A673 (cell line): ENCODE measurements around the gene SERPINB13. TPM values are rescaled to one million over a fixed set of nuclear protein-coding genes. Genes with fewer than 3 reads are reported as not detected.

Experiments used
- BruUV-seq: library from RNA; stranded (reverse); fragments of 400-500 nt; replicated peaks from 2 replicates; lab custom pipeline; 2021; lab: Mats Ljungman, UMichigan
- CTCF ChIA-PET: fragments of 300-600 bp; sonication (Branson Sonifier 250); formaldehyde crosslinking; loops from one replicate; lab custom pipeline; 2022; ENCODE audit warnings: antibody characterized with exemption; lab: Charles Lee
- POLR2A ChIA-PET: fragments of 300-600 bp; sonication (Branson Sonifier 250); formaldehyde crosslinking; loops from one replicate; lab custom pipeline; 2022; ENCODE audit warnings: antibody characterized with exemption; ENCODE audit not compliant: low non-redundant PET; lab: Charles Lee
- DNase-seq: peaks from one replicate; pipeline ENCODE4 v3.0.0-alpha.2; 2015; ENCODE audit warnings: low spot score
- H3K27ac ChIP-seq: fragments of 200-600 bp; sonication (generic); 2 replicates; pipeline ENCODE4 v1.5.1; 2016; ENCODE audit warnings: mixed run types, low read depth, mild to moderate bottlenecking, mixed read lengths, antibody characterized with exemption, low read length; ENCODE audit not compliant: poor library complexity, severe bottlenecking
- H3K27me3 ChIP-seq: fragments of 200-600 bp; sonication (generic); replicated peaks from 2 replicates; pipeline ENCODE4 v1.6.1; 2017; ENCODE audit warnings: mixed run types, low read depth, mild to moderate bottlenecking, mixed read lengths, antibody characterized with exemption, low read length; ENCODE audit not compliant: insufficient read depth, poor library complexity
- H3K36me3 ChIP-seq: fragments of 200-600 bp; sonication (generic); 2 replicates; pipeline ENCODE4 v1.6.1; 2016; ENCODE audit warnings: mixed run types, mild to moderate bottlenecking, mixed read lengths, antibody characterized with exemption, low read length; ENCODE audit not compliant: insufficient read depth, poor library complexity, severe bottlenecking
- H3K4me1 ChIP-seq: fragments of 200-600 bp; sonication (generic); 2 replicates; pipeline ENCODE4 v1.6.1; 2017; ENCODE audit warnings: mixed run types, mild to moderate bottlenecking, mixed read lengths, antibody characterized with exemption, low read length; ENCODE audit not compliant: insufficient read depth, poor library complexity, severe bottlenecking
- H3K4me3 ChIP-seq: fragments of 200-600 bp; sonication (generic); 2 replicates; pipeline ENCODE4 v1.5.1; 2016; ENCODE audit warnings: low read depth, mixed run types, mild to moderate bottlenecking, mixed read lengths, low read length; ENCODE audit not compliant: poor library complexity, severe bottlenecking
- H3K9me3 ChIP-seq: fragments of 200-600 bp; sonication (generic); 2 replicates; pipeline ENCODE4 v1.6.1; 2016; ENCODE audit warnings: mixed run types, low read depth, mild to moderate bottlenecking, mixed read lengths, antibody characterized with exemption, low read length; ENCODE audit not compliant: poor library complexity, severe bottlenecking
- CTCF ChIP-seq: fragments of 300-800, 200-600 bp; sonication (generic); conservative IDR thresholded peaks from 2 replicates; pipeline ENCODE4 v1.5.1; 2017; ENCODE audit warnings: low read depth, mild to moderate bottlenecking, antibody characterized with exemption, low read length, moderate library complexity, mixed read lengths
- EZH2 ChIP-seq: fragments of 200-600 bp; sonication (generic); IDR thresholded peaks from 2 replicates; pipeline ENCODE4 v1.6.1; 2017; ENCODE audit warnings: borderline replicate concordance, low read depth, mild to moderate bottlenecking, mixed read lengths, antibody characterized with exemption, low read length; ENCODE audit not compliant: poor library complexity, severe bottlenecking
- intact Hi-C: fragments of 100-400 bp; cut with micrococcal nuclease; formaldehyde crosslinking; loops from one replicate; pipeline ENCODE4 v1.10.0; 2022; ENCODE audit not compliant: unreplicated experiment
- total RNA-seq: library from RNA; stranded (reverse); gene quantifications from 2 replicates; pipeline ENCODE4 v1.2.3, GENCODE V29; 2021

Gene SERPINB13
- total RNA-seq, 1 experiment from 2014 or later: 0.49 TPM

- Histone ChIP-seq H3K9me3 (no peaks in the 10 kb centered on the region), H3K4me1 (peaks cover 7% of the 10 kb centered on the region), H3K27ac (no peak overlapping the region), H3K4me3 (no peak overlapping the region), H3K27me3 (no peaks in the 10 kb centered on the region), H3K36me3 (no peaks in the 10 kb centered on the region)
- DNase-seq: no peak
- ChIA-PET CTCF (no interaction called here), POLR2A (no interaction called here)
- no peak for TF ChIP-seq EZH2
- no peak for TF ChIP-seq CTCF
- BruUV-seq: no TSS peak
- intact Hi-C loops: loop anchor here (10.0 kb wide), 1 partner anchor 556 kb away; no protein-coding TSS in a partner anchor
These were observed 16.4 kb upstream of the SERPINB13 start for GRCh38 chr18:63570721-63571120.

GRCh38 chr18:63575681-63576080, 11.5 kb upstream of the SERPINB13 start:
- no peak for TF ChIP-seq CTCF
- no peak for TF ChIP-seq EZH2
- intact Hi-C loops: loop anchor here (5.0 to 10.0 kb wide), 3 partner anchors 133 to 561 kb away; no protein-coding TSS in a partner anchor
- BruUV-seq: no TSS peak
- Histone ChIP-seq H3K4me3 (no peak overlapping the region), H3K27ac (no peak overlapping the region), H3K9me3 (no peaks in the 10 kb centered on the region), H3K27me3 (no peaks in the 10 kb centered on the region), H3K36me3 (no peaks in the 10 kb centered on the region), H3K4me1 (peaks cover 30% of the 10 kb centered on the region)
- ChIA-PET POLR2A (no interaction called here), CTCF (interaction anchor here (0.5 kb wide), 1 partner anchor 52 kb away, joined by 3 read pairs; no protein-coding TSS in a partner anchor)
- peak; percentile 53 for DNase-seq

GRCh38 chr18:63578357-63578958, 8.7 kb upstream of the SERPINB13 start:
- ChIA-PET POLR2A (no interaction called here), CTCF (interaction anchor here (0.6 to 1.4 kb wide), 3 partner anchors 38 to 99 kb away, joined by 3 to 4 read pairs (median 3); no protein-coding TSS in a partner anchor)
- Histone ChIP-seq H3K4me1 (peaks cover 25% of the 10 kb centered on the region), H3K4me3 (no peak overlapping the region), H3K27ac (no peak overlapping the region), H3K9me3 (no peaks in the 10 kb centered on the region), H3K27me3 (no peaks in the 10 kb centered on the region), H3K36me3 (no peaks in the 10 kb centered on the region)
- intact Hi-C loops: loop anchor here (1.0 to 10.0 kb wide), 5 partner anchors 60 to 564 kb away; no protein-coding TSS in a partner anchor
- TF ChIP-seq CTCF (peak; percentile 89), EZH2 (no peak)
- peak; percentile 79 for DNase-seq
- BruUV-seq: no TSS peak
